ENCODE results near the gene HBE1. TPM values are rescaled to one million over a fixed set of nuclear protein-coding genes. Genes with fewer than 3 reads are reported as not detected.

The HBE1 gene
- total RNA-seq, 1 experiment from 2014 or later = not detected

DNA sequence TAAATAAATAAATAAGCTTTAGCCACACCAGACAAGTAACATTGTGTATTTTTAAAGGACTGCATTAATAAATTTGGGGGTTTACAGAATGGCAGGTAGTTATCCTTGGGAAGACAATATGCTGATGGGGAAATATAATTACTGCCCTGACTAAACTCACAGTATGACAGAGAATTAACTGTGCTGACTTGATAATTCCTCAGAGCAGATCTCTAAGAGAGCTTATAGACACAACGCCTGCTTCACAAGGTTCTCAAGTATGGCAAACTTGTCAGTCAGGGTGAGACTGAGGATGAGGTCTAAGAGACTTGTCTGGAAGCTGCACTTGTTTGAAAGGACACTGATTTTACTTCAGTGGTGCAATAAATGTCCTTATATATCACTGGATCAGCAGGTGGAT lies 28.7 kb upstream of the HBE1 start:
- Histone ChIP-seq H3K4me2 (ENCODE audit: insufficient read depth, insufficient read length, low read length) (no peak overlapping the region), H2AFZ (ENCODE audit: low read length) (no peak overlapping the region), H3K4me1 (ENCODE audit: insufficient read depth, low read length) (no peaks in the 10 kb centered on the region), H3K9me3 (ENCODE audit: control insufficient read depth, low read depth, low read length) (no peaks in the 10 kb centered on the region), H2BK15ac (ENCODE audit: low read depth, low read length) (no peak overlapping the region), H3K23ac (ENCODE audit: insufficient read length, low read depth, low read length) (no peak overlapping the region), H3K18ac (ENCODE audit: insufficient read length, low read depth, low read length) (no peak overlapping the region), H3K14ac (ENCODE audit: insufficient read depth, low read length) (no peak overlapping the region), H2AK5ac (ENCODE audit: insufficient read length, low read length) (no peak overlapping the region), H3K56ac (ENCODE audit: insufficient read length, low read depth, low read length) (no peak overlapping the region), H2BK12ac (ENCODE audit: insufficient read length, low read depth, low read length) (no peak overlapping the region), H4K91ac (ENCODE audit: insufficient read length, low read depth, low read length) (no peak overlapping the region), H2BK20ac (ENCODE audit: low read depth, low read length, poor library complexity, severe bottlenecking) (no peak overlapping the region), H3K27me3 (ENCODE audit: insufficient read depth, low read length) (no peaks in the 10 kb centered on the region), H4K8ac (replicated peaks; ENCODE audit: insufficient read length, low read depth, low read length) (no peak overlapping the region), H3K9ac (ENCODE audit: extremely low read depth, insufficient read length, low read length) (no peak overlapping the region), H3K27ac (ENCODE audit: insufficient read length, low read depth, low read length) (no peak overlapping the region), H3K23me2 (ENCODE audit: insufficient read length, low read depth, low read length, poor library complexity, severe bottlenecking) (no peaks in the 10 kb centered on the region), H4K5ac (ENCODE audit: insufficient read length, low read depth, low read length) (no peak overlapping the region), H3K4ac (ENCODE audit: low read depth, low read length) (no peak overlapping the region), H3K79me1 (ENCODE audit: insufficient read depth, low read depth, low read length, poor library complexity, severe bottlenecking) (no peaks in the 10 kb centered on the region), H2BK5ac (ENCODE audit: insufficient read length, low read length) (no peak overlapping the region), H4K20me1 (ENCODE audit: control insufficient read depth, insufficient read depth, insufficient read length) (no peaks in the 10 kb centered on the region), H3K79me2 (ENCODE audit: insufficient read depth, low read length) (no peaks in the 10 kb centered on the region), H2BK120ac (ENCODE audit: low read depth, low read length, poor library complexity, severe bottlenecking) (no peak overlapping the region), H3T11ph (ENCODE audit: low read length) (no peak overlapping the region)
- Mint-ChIP-seq H3K4me3 (no peak overlapping the region), H3K9me3 (no peaks in the 10 kb centered on the region), H3K4me1 (no peaks in the 10 kb centered on the region), H3K27ac (no peak overlapping the region), H3K27me3 (ENCODE audit: low read depth) (no peaks in the 10 kb centered on the region), H3K36me3 (ENCODE audit: insufficient read depth in 1 of 3, low read depth in 3 of 3) (no peaks in the 10 kb centered on the region)
- no peak for DNase-seq
- WGBS (ENCODE audit: extremely low coverage, insufficient read length, low lambda C conversion rate) = no CpG with 5 or more reads among the region's 1 CpG
- TF ChIP-seq, protein P1, sequence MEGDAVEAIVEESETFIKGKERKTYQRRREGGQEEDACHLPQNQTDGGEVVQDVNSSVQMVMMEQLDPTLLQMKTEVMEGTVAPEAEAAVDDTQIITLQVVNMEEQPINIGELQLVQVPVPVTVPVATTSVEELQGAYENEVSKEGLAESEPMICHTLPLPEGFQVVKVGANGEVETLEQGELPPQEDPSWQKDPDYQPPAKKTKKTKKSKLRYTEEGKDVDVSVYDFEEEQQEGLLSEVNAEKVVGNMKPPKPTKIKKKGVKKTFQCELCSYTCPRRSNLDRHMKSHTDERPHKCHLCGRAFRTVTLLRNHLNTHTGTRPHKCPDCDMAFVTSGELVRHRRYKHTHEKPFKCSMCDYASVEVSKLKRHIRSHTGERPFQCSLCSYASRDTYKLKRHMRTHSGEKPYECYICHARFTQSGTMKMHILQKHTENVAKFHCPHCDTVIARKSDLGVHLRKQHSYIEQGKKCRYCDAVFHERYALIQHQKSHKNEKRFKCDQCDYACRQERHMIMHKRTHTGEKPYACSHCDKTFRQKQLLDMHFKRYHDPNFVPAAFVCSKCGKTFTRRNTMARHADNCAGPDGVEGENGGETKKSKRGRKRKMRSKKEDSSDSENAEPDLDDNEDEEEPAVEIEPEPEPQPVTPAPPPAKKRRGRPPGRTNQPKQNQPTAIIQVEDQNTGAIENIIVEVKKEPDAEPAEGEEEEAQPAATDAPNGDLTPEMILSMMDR (conservative IDR thresholded peaks at IDR 0.05) = no peak

Data from H9 (cell line).